GM03348 (cell line): ENCODE measurements around the gene CDO1.
"Not testable (repeated sequence)": the region's sequence is repeated elsewhere in the genome, so short reads cannot be mapped to it uniquely, and the experiment has no call there.

Experiments
- DNase-seq: peaks from one replicate; pipeline ENCODE4 v3.0.0; 2012; ENCODE audit warnings: low spot score

Gene CDO1

DNA sequence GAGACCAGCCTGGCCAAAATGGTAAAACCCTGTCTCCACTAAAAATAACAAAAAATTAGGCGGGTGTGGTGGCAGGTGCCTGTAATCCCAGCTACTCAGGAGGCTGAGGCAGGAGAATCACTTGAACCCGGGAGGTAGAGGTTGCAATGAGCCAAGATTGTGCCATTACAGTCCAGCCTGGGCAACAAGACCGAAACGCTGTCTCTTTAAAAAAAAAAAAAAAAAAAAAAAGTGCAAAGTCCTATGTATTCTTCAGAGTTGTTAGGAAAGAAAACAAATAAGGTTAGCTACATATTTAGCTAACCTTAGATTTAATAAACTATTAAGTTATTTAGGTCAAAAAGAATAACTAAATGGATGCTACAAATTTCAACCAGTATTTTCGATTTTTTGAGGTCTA, 13.5 kb upstream of the CDO1 start:
- DNase-seq = no peak

DNA sequence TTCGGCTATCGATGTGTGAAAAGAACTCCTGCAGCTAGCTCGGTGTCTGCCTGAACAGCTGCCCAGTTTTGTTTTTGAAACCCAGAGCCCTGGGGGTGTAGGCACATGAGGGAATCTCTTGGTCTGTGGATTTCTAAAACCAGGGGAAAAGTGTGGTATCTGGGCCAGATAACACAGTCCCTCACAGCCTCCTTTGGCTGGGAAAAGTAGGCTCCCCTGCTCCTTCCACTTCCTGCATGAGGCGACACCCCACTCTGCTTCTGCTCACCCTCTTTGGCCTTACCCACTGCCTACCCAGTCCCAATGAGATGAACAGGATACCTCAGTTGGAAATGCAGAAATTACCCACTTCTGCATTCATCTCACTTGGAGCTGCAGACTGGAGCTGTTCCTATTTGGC, 9.5 kb upstream of the CDO1 start:
- no peak for DNase-seq

DNA sequence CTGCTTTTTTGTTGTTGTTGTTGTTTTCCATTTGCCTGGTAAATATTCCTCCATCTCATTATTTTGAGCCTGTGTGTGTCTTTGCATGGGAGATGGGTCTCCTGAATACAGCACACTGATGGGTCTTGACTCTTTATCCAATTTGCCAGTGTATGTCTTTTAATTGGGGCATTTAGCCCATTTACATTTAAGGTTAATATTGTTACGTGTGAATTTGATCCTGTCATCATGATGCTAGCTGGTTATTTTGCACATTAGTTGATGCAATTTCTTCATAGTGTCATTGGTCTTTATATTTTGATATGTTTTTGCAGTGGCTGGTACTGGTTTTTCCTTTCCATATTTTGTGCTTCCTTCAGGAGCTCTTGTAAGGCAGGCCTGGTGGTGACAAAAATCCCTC, 8.5 kb upstream of the CDO1 start:
- not testable (repeated sequence) for DNase-seq

DNA sequence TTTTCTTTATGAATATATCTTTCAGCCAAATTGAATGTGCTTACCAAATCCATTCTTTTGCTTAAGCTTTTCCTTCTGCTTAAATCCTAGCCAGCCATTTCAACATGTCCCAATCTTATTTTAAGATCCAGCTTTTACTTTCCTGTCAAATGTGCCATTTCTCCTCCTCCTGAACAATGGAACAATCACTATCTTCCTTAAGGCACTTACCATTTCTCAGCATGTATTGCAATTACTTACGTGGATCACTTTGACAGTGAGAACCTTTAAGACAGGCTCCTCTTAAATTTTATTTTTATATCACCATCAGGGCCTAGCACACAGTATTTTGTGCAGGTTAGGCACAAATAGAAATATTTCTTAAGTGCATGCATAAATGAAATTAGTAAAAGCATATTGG, 4.4 kb upstream of the CDO1 start:
- no peak for DNase-seq

DNA sequence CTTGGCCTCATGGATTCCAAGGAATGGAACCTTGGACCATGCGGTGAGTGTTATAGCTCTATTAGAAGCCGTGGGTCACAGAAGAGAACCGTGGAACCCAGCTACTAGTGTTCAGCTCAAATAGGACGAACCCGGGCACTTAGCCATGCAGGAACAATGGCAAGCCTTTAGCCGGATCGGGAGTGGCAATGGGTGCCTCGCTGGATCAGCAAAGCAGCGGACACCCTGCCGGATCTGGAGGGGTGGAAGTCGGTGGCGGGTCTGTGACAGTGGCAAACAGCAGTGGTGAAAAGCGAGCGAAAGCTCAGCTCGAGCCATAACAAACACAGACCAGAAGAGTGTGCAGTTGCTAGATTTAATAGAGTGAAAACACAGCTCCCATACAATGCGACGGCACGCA, 2.4 kb upstream of the CDO1 start:
- DNase-seq = no peak

DNA sequence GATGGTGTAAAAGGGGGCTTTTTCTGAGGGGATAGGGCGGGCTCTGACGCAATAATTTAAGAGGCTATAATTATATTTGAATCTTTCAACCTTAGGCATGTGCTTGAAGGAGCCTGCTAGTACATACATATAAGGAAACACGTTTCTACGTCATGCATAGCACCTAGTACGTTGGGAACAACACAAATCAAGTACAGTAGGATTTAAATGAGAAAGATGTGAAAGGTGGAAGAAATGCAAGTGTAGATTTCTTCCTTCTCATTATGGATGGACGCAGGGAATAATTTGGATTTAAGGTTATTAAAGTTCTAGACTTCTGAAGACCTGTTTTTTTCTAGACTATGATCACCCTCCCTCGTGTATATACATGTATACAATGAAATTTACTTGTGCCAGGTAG, 927 bp upstream of the CDO1 start:
- no peak for DNase-seq

DNA sequence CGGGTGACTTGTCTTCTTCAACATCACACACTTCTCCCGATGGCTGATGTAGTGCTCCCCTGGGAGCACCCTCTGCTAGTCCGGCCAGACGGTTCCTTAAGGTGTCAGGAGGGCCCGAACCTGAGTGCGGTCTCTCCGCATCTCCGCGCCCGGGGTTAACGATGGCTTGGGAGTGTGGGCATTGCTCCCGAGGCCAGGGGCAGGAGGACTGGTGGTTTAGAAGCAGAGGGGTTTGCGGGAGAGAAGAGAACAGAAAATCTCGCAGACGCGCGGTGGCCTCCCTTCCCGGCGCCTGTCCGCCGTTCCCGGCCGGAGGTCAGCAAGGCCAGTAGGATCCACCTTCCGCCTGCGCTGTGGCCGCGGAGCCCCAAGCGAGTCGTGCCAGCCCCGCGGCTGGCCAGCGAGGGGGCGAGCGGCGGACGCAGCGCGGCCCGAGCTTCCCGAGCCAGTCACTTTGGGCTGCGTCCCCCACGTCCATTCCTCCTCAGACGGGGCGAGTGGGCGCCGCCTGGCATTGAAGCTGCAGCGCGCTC, 700 bp downstream of the CDO1 start:
- DNase-seq = peak; percentile 2

DNA sequence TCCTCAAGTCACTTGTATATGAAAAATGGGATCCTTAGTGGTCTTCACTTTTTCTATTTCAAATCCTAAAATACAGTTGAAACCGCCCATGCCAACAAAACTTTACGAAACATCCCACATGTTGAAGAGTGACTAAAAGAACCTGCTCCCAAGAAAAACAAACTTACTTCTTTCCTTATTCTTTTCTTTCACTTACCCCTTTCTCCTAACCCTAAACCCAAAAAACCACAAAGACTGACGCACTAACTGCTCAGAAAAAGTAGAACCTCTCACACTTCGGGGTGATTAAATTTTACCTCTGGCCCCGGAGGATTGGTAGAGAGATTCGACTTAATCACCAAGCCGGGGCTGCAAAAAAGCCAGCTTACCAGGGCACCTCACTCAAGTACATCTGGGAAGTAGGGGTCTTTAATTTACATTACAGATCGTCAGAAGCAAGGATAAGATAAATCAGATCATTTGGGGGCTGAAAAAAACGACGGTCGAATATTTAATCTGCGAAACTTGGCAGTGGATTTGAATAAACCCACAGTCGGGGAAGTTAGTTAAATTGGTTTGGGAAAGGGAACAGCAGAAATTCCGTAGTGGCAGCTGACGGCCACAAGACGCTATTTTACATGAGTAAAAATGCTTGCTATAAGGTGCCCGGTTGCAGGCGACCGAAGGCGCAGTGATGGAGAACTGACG, 1.3 kb downstream of the CDO1 start:
- DNase-seq = no peak

DNA sequence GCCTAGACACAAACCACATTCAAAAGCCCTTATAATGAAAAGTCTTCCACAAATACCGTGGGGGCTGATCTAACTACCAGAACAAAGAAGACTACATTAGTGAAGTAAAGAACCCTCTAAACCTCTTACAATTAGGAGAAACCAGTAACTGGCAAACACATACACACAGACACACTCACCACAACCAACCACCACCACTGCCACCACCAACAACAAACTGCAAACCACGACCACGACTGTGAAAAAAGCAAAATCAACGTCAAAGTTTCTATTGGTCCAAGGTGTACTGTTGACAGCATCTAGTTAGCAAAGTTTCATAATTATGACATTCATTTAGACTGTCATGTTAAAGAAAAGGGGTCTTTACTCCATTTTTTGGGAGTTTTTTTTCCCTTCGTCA, 2.7 kb downstream of the CDO1 start:
- no peak for DNase-seq

DNA sequence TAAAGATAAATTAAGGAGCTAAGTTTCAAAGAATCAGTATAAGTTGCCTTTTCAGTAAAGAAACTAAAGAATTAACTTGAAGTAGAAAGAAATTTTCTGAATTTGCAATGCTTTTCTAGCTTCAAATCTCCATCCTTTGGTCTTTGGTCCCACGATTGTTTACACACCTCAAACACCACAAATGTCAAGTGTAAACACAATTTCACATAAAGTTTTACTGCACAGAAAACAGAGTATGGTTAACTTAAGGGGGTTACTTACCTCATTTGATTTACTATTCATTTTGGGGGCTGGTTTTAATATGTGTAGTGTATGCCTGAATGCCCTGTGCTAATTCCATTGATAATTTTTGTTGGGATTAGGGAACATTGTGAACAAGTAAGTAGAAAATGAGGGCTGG, 4.1 kb downstream of the CDO1 start:
- DNase-seq = no peak

DNA sequence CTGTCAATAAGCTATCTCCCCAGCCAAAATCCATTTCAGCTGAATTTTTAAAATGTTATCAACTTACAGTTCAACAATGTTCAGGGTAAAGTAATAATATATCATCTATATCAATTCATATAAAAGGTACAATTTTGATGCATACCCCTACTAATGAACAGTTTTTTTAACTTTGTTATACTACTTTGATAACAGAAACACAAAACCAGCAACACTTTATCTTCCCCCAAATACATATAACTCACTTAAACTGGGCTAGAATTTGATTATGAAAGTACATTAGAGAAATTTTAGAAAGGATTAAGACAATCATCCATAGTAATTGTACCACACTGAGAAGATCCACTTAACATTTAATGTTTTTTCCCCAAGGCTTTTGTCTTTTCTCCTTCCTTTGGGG, 5.1 kb downstream of the CDO1 start:
- DNase-seq = no peak

DNA sequence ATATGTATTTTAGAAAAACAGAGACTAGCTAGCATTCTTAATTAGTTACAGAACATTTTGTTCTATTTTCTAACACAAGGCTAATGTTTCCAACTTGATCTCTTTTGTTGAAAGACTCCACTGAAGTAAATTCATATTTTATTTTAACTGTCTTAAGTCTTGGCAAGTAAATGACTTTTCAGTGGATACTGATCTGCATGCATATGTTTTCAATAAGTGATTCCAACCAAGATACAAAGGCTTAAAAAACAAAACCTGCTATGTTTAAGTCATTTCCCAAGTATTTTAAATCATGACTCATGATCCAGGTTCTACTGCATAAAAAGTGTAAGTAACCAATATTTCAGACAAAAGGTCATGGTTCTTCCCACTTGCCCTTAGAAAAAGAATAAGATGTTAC, 5.7 kb downstream of the CDO1 start:
- DNase-seq = peak; percentile 30

DNA sequence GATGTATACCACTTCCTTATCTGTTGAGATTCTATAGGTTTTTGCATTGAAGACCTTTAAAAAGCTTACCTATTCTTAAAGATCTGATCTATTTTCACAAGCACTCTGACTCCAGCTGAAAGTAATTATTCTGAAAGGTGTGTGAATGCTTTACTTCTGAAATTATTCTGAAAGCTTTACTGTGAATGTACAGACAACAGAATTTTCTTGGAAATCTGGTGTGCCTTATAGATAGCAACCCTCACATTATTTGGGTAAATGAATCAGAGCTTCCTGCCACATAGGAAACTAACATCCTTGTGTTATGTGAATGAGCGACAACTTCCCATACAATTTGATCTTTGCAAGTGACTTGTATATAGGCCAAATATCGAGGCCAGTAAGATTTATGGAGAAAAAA, 6.5 kb downstream of the CDO1 start:
- DNase-seq = no peak

DNA sequence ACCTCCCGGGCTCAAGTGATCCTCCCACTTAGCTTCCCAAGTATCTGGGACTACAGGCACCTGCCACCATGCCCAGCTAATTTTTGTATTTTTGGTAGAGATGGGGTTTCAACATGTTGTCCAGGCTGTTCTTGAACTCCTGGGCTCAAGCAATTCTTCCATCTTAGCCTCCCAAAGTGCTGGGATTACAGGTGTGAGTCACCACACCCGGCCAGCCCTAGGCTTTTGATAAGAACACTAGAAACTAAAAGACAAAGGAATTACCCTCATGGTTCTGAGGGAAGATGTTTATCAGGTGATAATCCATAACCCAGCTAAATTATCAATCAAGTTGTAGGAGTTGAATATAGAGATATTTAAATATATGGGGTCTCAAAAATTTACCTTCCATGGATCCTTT, 8.4 kb downstream of the CDO1 start:
- not testable (repeated sequence) for DNase-seq

DNA sequence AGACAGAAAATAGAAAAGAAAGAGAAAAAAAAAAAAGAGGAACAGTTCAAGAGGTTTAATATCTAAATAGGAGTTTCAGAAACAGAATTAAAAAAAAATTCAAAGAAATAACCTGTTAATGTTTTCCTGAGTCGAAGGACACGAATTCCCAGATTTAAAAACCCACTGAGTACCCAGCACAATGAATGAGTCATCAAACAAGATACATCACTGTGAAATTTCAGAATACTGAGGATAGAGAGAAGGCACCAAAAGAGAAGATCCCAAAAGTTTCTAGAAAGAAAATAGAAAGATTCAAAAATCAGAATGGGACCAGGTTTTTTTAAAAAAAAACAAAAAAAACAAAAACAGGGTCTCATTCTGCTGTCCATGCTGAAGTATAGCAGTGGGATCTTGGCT, 8.8 kb downstream of the CDO1 start:
- DNase-seq = no peak

DNA sequence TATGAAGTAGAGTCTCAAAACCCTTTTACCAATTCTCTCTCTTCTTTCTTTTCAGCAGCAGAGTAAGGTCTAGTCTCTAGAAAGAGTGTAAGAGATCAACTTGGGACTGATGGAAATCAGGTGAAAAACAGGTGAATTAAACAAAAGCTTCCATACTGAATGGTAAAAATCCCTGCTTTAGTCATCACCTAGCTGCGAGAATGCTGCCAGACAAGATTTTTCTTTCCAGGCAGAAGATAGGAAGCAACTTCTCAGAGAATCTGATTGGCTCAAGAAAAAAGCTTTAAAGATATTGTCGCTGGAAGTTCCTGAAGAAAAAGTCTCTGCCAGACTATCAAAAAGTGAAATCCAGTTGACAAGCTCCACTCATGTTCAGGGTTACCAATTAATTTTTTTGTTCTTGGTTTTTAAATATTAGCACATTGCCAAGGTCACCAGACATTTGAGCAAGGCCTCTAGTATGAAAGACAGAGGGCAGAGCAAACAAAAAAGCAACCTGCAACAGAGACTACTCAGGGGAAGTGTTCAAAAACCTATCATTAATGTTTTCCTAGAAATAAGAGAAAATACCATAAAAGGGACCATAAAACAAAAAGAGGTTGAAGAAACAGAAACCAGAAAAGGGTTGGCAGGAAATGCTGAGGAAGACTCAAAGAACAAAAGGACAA, 9.3 kb downstream of the CDO1 start:
- DNase-seq = no peak

DNA sequence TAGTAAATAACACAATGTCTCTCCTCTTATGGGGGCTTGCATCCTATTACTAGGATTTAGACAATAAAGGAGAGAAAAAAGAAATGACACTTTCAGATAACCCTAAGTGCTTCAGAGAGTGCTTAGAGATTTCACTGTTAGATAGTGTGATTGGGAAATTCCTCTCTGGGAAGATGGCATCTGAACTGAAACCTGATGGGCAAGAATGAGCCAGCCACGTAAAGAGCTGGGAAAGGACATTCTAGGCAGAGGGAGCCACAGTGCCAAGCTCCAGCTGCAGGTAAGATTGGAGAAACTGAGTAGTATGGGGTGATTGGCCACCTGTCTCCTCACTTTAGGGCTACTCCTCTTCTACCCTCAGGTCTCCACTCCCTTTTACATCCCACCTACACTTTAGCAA, 14.5 kb downstream of the CDO1 start:
- no peak for DNase-seq

DNA sequence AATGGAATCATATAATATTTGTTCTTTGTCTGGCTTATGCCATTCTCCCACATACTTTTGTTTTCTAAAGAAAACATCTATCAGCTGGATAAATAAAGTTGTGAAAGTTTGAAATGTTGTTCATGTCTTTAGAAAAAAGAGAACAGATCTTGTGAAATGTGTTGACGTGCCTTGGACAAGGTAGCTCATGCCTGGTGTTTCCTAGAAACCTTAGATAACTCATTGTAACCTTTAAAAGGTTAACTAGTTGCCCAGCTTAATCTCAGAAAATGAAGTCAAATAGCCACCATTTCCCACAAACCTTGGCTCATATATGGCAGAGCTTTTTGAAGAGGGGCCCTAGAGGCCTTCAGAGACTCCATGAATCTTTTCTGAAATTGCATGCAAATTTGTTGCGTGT, 15.3 kb downstream of the CDO1 start:
- DNase-seq = no peak

DNA sequence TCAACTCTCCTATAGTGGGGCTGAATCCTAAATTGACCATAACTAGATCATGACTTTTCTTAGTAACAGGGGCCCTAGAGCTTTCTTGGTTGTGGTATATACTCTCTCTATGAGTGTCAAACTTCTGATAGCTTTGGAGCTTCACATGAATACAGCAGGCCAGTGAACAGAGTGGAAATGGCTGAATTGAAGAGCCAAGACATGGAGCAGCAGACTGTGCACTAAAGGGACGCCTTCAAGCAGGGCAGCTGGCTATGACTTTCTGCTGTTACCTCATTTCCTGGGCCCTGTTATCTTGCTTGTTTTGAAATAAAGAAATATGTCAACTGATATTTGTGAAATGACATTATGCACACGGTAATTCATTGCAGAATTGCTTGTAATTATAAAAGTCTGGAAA, 16.4 kb downstream of the CDO1 start:
- no peak for DNase-seq

DNA sequence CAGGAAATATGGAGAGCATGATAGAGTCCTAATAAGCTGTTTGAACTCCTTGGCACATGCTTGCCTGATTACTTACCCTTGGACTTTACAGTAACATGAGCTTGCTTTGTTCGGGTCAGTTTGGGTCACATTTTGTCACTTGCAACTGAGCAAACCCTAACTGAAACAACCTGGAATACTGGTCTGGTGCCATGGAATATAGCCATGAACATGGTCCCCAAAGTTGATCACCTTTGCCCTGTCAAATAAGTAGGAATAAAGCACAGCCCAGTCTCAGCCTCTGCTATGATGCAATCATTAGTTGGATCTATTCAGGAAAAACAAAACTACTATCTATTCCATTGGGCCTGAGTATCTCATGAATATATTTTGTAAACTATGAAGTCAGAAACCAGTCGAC, 18.2 kb downstream of the CDO1 start:
- DNase-seq = no peak

DNA sequence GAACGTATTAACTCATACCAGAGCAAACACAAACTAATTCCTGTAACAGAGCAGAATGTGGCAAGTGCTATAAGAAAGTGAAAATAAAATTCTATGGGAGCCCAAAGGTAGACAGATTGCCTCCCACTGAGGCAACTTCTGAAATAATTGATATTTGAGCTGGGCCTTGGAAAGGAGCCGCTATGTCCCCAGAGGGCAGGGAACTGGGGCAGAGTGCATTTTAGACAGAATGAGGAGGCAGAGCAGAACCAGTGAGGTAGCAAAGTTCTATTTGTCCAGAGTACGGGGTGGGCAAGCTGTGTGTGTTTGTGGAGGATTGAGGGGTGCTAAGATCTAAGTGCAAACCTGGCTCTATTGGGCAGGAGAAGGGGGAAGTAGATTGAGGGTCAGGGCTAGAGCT, 19.8 kb downstream of the CDO1 start:
- DNase-seq = no peak

DNA sequence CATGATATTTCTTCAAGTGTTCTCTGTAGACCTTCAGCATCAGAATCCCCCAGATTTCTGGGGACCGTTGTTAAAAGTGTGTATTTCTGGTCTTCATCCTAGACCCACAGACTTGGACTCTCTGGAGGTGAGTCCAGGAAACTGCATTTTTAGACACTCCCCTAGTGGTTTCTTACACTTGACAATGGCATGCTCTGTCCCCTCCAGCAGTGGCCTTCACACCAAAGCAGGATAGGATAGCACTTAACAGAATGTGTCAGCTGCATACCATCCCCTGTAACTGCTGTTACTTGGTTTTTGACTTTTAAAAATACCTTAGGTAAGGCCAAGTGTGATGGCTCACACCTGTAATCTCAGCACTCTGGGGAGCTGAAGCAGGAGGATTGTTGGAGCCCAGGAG, 20.8 kb downstream of the CDO1 start:
- no peak for DNase-seq

DNA sequence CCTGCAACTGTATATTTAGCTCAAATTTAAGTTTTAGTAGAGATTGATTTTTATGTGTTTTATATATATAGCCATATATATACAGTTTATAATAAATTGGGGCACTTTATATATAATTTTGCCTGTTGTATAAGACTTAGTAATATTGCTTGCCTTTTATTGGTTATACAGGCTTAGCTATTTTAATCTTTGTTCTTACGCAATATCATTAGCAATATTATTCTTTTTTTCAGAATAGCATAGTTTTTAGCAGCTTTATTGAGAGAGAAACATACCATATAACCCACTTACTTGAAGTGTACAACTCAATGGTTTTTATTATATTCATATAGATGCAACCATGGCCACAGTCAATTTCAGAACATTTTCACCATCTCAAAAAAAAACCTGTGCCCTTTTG, 28.0 kb downstream of the CDO1 start:
- no peak for DNase-seq

DNA sequence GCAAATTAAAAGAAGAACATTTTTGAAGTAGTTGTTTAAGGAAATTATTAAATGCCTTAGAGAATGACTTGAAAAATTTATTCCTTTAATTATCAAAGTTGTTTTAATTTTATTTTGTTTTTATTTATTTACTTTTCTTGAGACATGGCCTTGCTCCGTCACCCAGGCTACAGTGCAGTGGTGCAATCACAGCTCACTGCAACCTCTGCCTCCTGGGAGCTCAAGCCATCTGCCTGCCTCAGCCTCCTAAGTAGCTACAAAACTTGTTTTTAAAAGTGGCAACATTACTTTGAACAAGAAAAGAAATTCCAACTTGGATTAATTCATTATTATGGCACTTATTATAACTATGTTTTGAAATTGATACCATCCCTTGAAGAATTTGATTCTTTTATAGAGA, 29.0 kb downstream of the CDO1 start:
- DNase-seq = no peak
